COLO668 (cell line): ENCODE data around the gene KLHL30.
"Not testable (repeated sequence)": the region's sequence is repeated elsewhere in the genome, so short reads cannot be mapped to it uniquely, and the experiment has no call there.

ENCODE experiments used
- DNase-seq: peaks from one replicate; lab custom pipeline; 2025; ENCODE audit not compliant: unreplicated experiment; lab: John Stamatoyannopoulos, UW

The KLHL30 gene

GRCh38 chr2:238160206-238161129 lies 22.0 kb downstream of the KLHL30 start:
- DNase-seq: no peak

- DNase-seq: no peak
Observed at GRCh38 chr2:238161291-238162051, 23.0 kb downstream of the KLHL30 start.

GRCh38 chr2:238162251-238162845 lies 23.9 kb downstream of the KLHL30 start:
- no peak for DNase-seq

- DNase-seq: no peak
Observed at GRCh38 chr2:238162846-238163441, 24.5 kb downstream of the KLHL30 start.

GRCh38 chr2:238163481-238164198 lies 25.2 kb downstream of the KLHL30 start:
- DNase-seq: no peak

GRCh38 chr2:238164906-238165287 lies 26.4 kb downstream of the KLHL30 start:
- no peak for DNase-seq

- no peak for DNase-seq
Observed at GRCh38 chr2:238165288-238165921, 26.9 kb downstream of the KLHL30 start.

- DNase-seq: no peak
Observed at GRCh38 chr2:238166391-238167343, 28.2 kb downstream of the KLHL30 start.

GRCh38 chr2:238167344-238167715 lies 28.9 kb downstream of the KLHL30 start:
- DNase-seq: no peak

GRCh38 chr2:238167761-238168160 lies 29.3 kb downstream of the KLHL30 start:
- no peak for DNase-seq

- DNase-seq: no peak
Observed at GRCh38 chr2:238168196-238169047, 30.0 kb downstream of the KLHL30 start.

- DNase-seq: peak; percentile 18
Observed at GRCh38 chr2:238169048-238169707, 30.7 kb downstream of the KLHL30 start.

- DNase-seq: no peak
Observed at GRCh38 chr2:238169708-238170251, 31.3 kb downstream of the KLHL30 start.

GRCh38 chr2:238170386-238171071 lies 32.1 kb downstream of the KLHL30 start:
- DNase-seq: no peak

GRCh38 chr2:238171072-238171431 lies 32.6 kb downstream of the KLHL30 start:
- DNase-seq: not testable (repeated sequence)

GRCh38 chr2:238171575-238172187 lies 33.2 kb downstream of the KLHL30 start:
- DNase-seq: no peak
